ENCODE results near the gene TTC21B.

The TTC21B gene

GRCh38 chr2:165924946-165925345 is 28.6 kb downstream of the TTC21B start:
- DNase-seq (ENCODE audit: low read depth in 2 of 2): no peak

GRCh38 chr2:165920748-165921147 is 32.8 kb downstream of the TTC21B start:
- DNase-seq (ENCODE audit: low read depth in 2 of 2): no peak

GRCh38 chr2:165913636-165914035 is 39.9 kb downstream of the TTC21B start:
- no peak for DNase-seq (ENCODE audit: low read depth in 2 of 2)

GRCh38 chr2:165911981-165912380 is 41.6 kb downstream of the TTC21B start:
- DNase-seq (ENCODE audit: low read depth in 2 of 2): no peak

- DNase-seq (ENCODE audit: low read depth in 2 of 2): no peak
Measured at GRCh38 chr2:165911231-165911630, 42.3 kb downstream of the TTC21B start.

GRCh38 chr2:165909466-165909865 is 44.1 kb downstream of the TTC21B start:
- DNase-seq (ENCODE audit: low read depth in 2 of 2): no peak

GRCh38 chr2:165905854-165906253 is 47.7 kb downstream of the TTC21B start:
- DNase-seq (ENCODE audit: low read depth in 2 of 2): no peak

- no peak for DNase-seq (ENCODE audit: low read depth in 2 of 2)
Measured at GRCh38 chr2:165905269-165905668, 48.3 kb downstream of the TTC21B start.

GRCh38 chr2:165904432-165904831 is 49.1 kb downstream of the TTC21B start:
- no peak for DNase-seq (ENCODE audit: low read depth in 2 of 2)

GRCh38 chr2:165903406-165903805 is 50.2 kb downstream of the TTC21B start:
- no peak for DNase-seq (ENCODE audit: low read depth in 2 of 2)

GRCh38 chr2:165902934-165903333 is 50.6 kb downstream of the TTC21B start:
- no peak for DNase-seq (ENCODE audit: low read depth in 2 of 2)

- DNase-seq (ENCODE audit: low read depth in 2 of 2): no peak
Measured at GRCh38 chr2:165901620-165902298, 51.8 kb downstream of the TTC21B start.

- no peak for DNase-seq (ENCODE audit: low read depth in 2 of 2)
Measured at GRCh38 chr2:165899311-165899710, 54.3 kb downstream of the TTC21B start.

GRCh38 chr2:165898381-165898780 is 55.2 kb downstream of the TTC21B start:
- no peak for DNase-seq (ENCODE audit: low read depth in 2 of 2)

GRCh38 chr2:165897726-165898125 is 55.9 kb downstream of the TTC21B start:
- DNase-seq (ENCODE audit: low read depth in 2 of 2): no peak

GRCh38 chr2:165897074-165897473 is 56.5 kb downstream of the TTC21B start:
- DNase-seq (ENCODE audit: low read depth in 2 of 2): no peak

GRCh38 chr2:165895974-165896373 is 57.6 kb downstream of the TTC21B start:
- no peak for DNase-seq (ENCODE audit: low read depth in 2 of 2)

- no peak for DNase-seq (ENCODE audit: low read depth in 2 of 2)
Measured at GRCh38 chr2:165893556-165893955, 60.0 kb downstream of the TTC21B start.

GRCh38 chr2:165892526-165892925 is 61.0 kb downstream of the TTC21B start:
- no peak for DNase-seq (ENCODE audit: low read depth in 2 of 2)

GRCh38 chr2:165891943-165892342 is 61.6 kb downstream of the TTC21B start:
- DNase-seq (ENCODE audit: low read depth in 2 of 2): no peak

- no peak for DNase-seq (ENCODE audit: low read depth in 2 of 2)
Measured at GRCh38 chr2:165891345-165891744, 62.2 kb downstream of the TTC21B start.

- no peak for DNase-seq (ENCODE audit: low read depth in 2 of 2)
Measured at GRCh38 chr2:165889798-165890197, 63.8 kb downstream of the TTC21B start.

- no peak for DNase-seq (ENCODE audit: low read depth in 2 of 2)
Measured at GRCh38 chr2:165889158-165889557, 64.4 kb downstream of the TTC21B start.

- no peak for DNase-seq (ENCODE audit: low read depth in 2 of 2)
Measured at GRCh38 chr2:165888171-165888570, 65.4 kb downstream of the TTC21B start.

All from stimulated activated CD4-positive, alpha-beta T cell treated with anti-CD3 and anti-CD28 coated beads, Interleukin-4, amount 100 ng/mL, for 48 hours (primary cell).